ENCODE data around the gene PTPN20.

- no peak for TF ChIP-seq CTCF (IDR thresholded peaks at IDR 0.05 in 8 of 11, conservative IDR thresholded peaks at IDR 0.05 in 3 of 11)
- TF ChIP-seq POLR2A (IDR thresholded peaks at IDR 0.05) = no peak
- TF ChIP-seq POLR2AphosphoS5 (IDR thresholded peaks at IDR 0.05) = no peak
Observed at GRCh38 chr10:47028466-47028865, 117.2 kb downstream of the PTPN20 start.
